HG02623 (cell line): ENCODE results near the gene ARMH2.

Experiments used
- ATAC-seq: cut with Tn5 transposase; IDR thresholded peaks from one replicate; pipeline ENCODE4 v1.9.1; 2021; ENCODE audit warnings: moderate library complexity; ENCODE audit not compliant: unreplicated experiment

The ARMH2 gene

GRCh38 chr6:24821860-24822444 is 23.2 kb upstream of the ARMH2 start:
- no peak for ATAC-seq

DNA sequence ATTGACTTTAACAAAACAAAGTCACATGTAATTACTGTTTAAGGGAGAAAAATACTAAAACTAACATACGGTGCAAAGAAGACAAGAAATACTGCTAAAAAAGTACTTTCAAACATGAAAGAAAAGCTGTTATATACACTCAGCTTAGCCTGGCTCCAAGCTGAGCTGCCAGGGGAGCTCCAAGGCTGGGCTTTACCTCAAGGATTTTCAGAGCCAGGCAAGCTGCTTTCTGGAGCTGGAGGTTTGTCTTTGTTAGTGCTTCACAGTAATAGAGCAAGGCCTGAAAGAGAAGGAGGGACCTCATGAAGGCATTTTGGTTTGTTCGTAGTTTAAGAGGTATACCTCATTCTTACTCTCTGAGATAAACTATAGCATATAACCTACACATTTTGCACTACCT is 19.6 kb upstream of the ARMH2 start:
- ATAC-seq = no peak

GRCh38 chr6:24809728-24810127 is 11.0 kb upstream of the ARMH2 start:
- no peak for ATAC-seq

GRCh38 chr6:24807584-24807983 is 8.9 kb upstream of the ARMH2 start:
- no peak for ATAC-seq

- no peak for ATAC-seq
Measured at GRCh38 chr6:24802271-24803059, 3.7 kb upstream of the ARMH2 start.

- ATAC-seq = no peak
Measured at GRCh38 chr6:24799541-24799915, 811 bp upstream of the ARMH2 start.

DNA sequence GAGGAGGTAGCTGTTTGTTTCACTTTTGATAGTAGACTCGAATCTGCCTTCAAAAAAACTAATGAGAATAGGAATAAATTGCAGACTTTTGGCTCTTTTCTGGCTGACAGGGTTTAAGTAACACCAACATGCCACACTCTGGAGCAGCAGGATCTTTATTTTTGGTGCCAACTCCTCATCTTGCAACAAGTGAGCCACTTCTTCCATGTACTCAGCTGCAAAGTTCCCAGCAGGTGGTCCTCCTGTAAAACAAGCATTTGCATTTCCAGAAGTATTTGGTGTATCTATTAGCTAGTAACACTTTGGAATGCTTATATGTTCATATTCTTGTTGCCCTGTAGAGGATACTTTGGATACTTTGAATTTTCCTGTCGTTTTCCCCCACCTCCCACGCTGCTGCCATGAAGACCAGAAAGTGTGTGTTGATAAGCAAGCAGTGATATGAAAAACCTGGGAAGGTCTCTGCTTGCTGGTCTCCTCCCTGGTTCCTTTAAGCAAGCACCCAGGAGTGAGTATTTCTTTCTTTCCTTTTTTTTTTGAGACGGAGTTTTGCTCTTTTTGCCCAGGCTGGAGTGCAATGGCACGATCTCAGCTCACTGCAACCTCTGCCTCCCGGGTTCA is 1.0 kb downstream of the ARMH2 start:
- no peak for ATAC-seq

DNA sequence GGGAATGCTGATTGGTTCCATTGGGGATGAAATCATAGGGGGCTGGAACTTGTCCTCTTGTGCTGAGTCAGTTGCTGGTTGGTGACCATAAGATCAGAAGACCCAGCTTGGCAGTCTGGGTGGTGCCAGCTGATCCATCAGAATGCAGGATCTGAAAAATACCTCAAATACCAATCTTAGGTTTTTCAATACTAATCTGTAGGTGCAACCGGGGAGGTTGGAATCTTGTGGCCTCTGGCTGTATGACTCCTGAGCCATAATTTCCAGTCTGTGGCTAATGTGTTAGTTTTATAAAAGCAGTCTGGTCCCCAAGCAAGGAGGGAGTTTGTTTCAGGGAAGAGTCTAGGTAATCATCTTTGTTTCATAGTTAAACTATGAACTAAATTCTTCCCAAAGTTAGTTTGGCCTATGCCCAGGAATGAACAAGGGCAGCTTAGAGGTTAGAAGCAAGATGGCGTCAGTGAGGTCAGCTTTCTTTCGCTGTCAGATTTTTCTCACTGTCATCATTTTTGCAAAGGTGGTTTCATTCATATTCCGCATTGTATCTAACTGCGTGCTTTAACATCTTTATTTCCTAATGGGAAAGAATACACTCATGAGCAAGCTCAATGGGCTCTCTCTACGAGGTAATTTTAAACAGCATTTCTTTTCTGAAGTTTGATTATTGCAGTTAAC is 2.0 kb downstream of the ARMH2 start:
- ATAC-seq = no peak

GRCh38 chr6:24795106-24795505 is 3.6 kb downstream of the ARMH2 start:
- ATAC-seq = no peak

DNA sequence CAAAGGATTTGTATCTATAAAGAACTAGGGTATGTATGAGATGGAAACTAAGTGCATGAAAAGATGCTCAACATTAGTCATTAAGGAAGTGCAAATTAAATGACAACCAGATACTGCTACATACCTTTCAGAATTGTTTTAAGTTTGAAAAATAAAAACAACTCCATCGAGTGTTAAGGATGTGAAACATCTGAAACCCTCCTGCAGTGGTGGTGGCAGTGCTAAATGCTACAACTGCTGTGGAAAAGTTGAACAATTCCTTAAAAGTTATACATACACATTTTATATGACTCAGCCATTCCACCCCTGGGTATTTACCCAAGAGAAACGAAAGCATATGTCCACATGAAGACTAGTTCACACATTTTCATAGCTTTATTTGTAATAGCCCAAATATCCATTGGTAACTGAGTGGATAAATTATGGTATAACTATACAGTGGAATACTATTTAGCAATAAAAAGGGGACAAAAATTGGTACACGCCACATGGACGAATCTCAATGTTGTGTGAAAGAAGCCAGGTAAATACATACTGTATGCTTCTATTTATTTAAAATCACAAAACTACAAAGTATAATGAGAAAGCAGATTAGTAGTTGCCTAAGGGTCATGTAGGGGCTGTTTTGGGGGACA is 10.6 kb downstream of the ARMH2 start:
- ATAC-seq = no peak

DNA sequence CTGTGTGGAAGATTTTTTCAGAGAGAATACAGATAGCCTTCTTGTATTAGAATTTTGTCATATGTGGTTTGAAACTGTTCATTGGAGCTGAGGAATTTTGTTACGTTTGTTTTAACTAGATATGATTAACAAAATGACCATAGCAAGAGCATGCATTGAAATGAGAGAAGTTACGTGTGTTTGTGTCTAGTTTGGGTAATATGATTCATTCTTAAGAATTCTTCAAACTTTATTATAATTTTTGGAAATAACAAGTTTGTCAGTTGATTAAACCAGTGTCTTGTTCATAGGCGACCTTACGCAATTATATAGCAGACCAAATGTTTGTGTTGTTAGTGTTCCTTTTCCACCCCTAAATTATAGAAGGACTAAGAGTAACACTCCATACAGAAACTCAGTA is 18.5 kb downstream of the ARMH2 start:
- ATAC-seq = no peak

DNA sequence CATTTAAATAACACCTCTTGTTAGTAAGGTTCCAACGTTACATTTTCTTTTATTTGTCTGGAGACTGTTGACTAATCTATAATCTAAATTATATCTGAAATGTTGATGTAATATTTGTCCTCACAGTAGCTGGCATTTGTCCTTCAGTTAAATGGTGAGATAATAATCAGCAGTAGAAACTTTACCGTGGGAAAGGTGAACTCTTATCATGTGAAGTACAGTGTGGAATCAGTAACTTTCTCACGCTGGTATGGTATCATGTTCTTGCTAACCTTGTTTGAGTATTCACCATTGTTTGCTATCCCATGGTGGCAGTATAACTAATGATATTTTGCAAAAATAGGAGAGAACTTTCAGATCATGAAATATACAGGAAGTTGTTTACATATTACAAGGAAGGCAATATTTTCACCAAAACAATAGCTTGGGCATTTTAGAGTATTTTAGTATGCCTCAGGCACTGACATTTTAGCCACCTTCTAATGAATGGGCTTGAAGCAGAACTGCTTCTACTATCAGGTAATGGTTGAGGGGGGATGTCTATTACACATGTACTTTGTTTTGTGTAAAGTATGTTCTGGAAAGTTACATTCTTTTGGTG is 19.2 kb downstream of the ARMH2 start:
- ATAC-seq = no peak

DNA sequence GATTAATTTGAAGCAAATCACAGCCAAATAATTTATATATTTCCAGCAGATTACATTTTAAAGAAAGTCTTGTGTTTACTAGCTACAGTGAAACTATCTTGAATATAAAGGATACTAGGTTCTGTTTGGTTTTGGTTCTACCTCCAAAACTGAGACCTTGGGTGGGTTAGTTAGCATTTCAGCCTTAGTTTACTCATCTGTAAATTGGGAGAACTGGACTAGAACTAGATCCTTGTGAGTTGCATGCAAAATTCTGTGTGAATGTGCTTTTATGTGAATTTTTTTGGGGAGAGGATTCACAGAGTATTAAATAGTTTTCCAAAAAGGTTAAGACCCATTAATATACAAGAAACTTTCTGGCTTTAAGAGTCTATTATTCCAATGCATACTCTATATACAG is 19.8 kb downstream of the ARMH2 start:
- no peak for ATAC-seq

GRCh38 chr6:24778121-24778520 is 20.6 kb downstream of the ARMH2 start:
- no peak for ATAC-seq

DNA sequence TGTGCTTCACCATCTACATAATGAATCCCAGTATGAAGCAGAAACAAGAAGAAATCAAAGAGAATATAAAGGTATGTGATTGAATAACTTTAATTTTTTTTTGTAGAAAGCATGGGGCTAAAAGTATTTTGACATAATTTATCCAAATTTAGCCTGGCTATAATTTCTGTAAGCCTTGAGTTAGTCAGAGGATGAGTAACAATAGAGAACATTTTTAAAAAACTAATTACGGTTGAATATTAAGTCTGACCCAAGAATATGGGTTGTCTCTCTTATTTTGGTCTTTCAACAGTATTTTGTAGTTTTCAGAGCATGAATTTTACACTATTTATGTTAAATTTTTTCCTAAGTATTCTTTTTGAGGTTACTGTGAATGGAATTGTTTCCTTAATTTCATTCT is 21.5 kb downstream of the ARMH2 start:
- ATAC-seq = no peak

- no peak for ATAC-seq
Measured at GRCh38 chr6:24775520-24776058, 23.1 kb downstream of the ARMH2 start.

GRCh38 chr6:24774696-24775519 is 23.8 kb downstream of the ARMH2 start, which contains the start of gene GMNN:
GMNN (plus strand) TSS chr6:24774937; CDS start chr6:24777247, 2,310 bp downstream.
- ATAC-seq = peak; percentile 94

- no peak for ATAC-seq
Measured at GRCh38 chr6:24768361-24768760, 30.4 kb downstream of the ARMH2 start.

DNA sequence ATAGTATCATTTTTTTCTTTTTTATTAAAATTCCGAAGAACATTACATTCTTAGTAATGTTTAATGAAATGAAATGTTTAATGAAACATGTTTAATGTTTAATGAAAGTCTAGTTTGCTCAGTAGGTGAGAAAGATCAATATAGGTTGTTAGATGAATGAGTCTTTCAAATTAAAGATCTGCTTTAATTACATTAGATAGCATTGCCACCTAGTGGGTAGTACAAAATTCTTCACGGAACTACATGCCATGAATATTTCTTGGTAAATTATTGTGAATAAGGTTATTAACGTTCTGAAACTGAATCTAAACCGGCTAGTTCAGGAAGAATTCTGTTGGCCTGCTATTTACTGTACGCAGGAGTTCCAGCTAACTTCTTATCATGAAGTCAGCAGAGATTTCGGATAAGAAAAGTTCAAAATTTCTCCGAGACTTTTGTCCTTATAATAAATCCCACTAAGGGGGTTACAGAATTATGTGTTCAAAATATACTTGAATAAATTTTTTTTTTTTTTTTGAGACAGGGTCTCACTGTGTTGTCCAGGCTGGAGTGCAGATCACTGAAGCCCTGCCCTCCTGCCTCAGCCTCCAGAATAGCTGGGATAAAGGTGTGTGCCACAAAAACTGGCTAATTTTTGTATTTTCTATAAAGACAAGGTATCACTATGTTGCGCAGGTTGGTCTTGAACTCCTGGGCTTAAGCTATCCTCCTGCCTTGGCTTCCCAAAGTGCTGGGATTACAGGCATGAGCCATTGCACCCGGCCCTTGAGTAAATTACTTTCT is 31.8 kb downstream of the ARMH2 start:
- no peak for ATAC-seq
